ENCODE data around the gene ZCWPW1. TPM values are rescaled to one million over a fixed set of nuclear protein-coding genes. Genes with fewer than 3 reads are reported as not detected.
A peak's percentile ranks its signal among the peaks of the same experiment; 100 is the strongest.

ZCWPW1 gene, protein sequence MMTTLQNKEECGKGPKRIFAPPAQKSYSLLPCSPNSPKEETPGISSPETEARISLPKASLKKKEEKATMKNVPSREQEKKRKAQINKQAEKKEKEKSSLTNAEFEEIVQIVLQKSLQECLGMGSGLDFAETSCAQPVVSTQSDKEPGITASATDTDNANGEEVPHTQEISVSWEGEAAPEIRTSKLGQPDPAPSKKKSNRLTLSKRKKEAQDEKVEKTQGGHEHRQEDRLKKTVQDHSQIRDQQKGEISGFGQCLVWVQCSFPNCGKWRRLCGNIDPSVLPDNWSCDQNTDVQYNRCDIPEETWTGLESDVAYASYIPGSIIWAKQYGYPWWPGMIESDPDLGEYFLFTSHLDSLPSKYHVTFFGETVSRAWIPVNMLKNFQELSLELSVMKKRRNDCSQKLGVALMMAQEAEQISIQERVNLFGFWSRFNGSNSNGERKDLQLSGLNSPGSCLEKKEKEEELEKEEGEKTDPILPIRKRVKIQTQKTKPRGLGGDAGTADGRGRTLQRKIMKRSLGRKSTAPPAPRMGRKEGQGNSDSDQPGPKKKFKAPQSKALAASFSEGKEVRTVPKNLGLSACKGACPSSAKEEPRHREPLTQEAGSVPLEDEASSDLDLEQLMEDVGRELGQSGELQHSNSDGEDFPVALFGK
- total RNA-seq (1 to 10 TPM; 5.1 TPM), total RNA-seq (10.8 to 11.1 reads per million in 2 donors)

- H3K4me1 Mint-ChIP-seq, result peaks cover 33% of the 10 kb centered on the region
- DNase-seq (peak; percentile 90 to 96 (median 94)), ATAC-seq (peak; percentile 64)
- no peaks in the 10 kb centered on the region for H3K27me3 Mint-ChIP-seq
- H3K36me3 Mint-ChIP-seq (ENCODE audit: low read depth), result no peaks in the 10 kb centered on the region
- H3K27ac Mint-ChIP-seq, result peak within 1 kb of the TSS; percentile 98
- peak within 1 kb of the TSS; percentile 91 for H3K4me3 Mint-ChIP-seq
- H3K9me3 ChIP-seq (ENCODE audit: control insufficient read depth, low read length, poor library complexity, severe bottlenecking), result no peaks in the 10 kb centered on the region
Observed at GRCh38 chr7:100428199-100428966, at the start of gene ZCWPW1. Gene ZCWPW1, minus strand, starts transcription at chr7:100428703. Its CDS starts 8,054 bp downstream, at chr7:100420649.

DNA sequence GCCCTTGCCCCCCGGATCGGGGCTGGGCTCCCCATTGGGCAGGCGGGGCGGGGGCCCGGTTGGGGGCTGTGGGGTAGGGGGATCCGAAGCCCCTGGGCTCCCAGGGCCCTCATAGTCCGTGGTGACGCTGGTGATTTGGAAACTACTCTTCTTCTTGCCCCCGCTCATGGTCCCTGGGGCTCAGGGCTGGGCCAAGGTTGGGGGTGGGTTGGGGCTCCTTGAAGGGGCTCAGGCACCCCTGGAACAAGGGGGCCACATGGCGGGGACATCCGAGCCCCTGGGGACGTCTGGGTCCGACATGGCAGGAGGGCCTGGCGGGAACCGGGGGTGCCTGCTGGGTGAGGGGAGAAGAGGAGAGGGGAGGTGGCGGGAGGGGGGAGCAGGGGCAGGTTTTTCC is 49.4 kb upstream of the ZCWPW1 start:
- peak overlapping the region; percentile 97 for H3K4me3 Mint-ChIP-seq
- ATAC-seq (no peak), DNase-seq (no peak)
- no peaks in the 10 kb centered on the region for H3K27me3 Mint-ChIP-seq
- no peaks in the 10 kb centered on the region for H3K9me3 ChIP-seq (ENCODE audit: control insufficient read depth, low read length, poor library complexity, severe bottlenecking)
- H3K36me3 Mint-ChIP-seq (ENCODE audit: low read depth), result peaks cover 10% of the 10 kb centered on the region
- peak overlapping the region; percentile 89 for H3K27ac Mint-ChIP-seq
- H3K4me1 Mint-ChIP-seq, result peaks cover 39% of the 10 kb centered on the region

- ATAC-seq (no peak), DNase-seq (peak in 1 of 3 donors; percentile 26)
- H3K27me3 Mint-ChIP-seq, result no peaks in the 10 kb centered on the region
- peak overlapping the region; percentile 97 for H3K4me3 Mint-ChIP-seq
- peaks cover 37% of the 10 kb centered on the region for H3K4me1 Mint-ChIP-seq
- peak overlapping the region; percentile 89 for H3K27ac Mint-ChIP-seq
- H3K9me3 ChIP-seq (ENCODE audit: control insufficient read depth, low read length, poor library complexity, severe bottlenecking), result no peaks in the 10 kb centered on the region
- H3K36me3 Mint-ChIP-seq (ENCODE audit: low read depth), result peaks cover 10% of the 10 kb centered on the region
Observed at GRCh38 chr7:100476903-100477870, 48.7 kb upstream of the ZCWPW1 start.

- Mint-ChIP-seq H3K27me3 (no peaks in the 10 kb centered on the region), H3K36me3 (ENCODE audit: low read depth) (peaks cover 10% of the 10 kb centered on the region), H3K27ac (peak overlapping the region; percentile 89), H3K4me3 (peak overlapping the region; percentile 97), H3K4me1 (peaks cover 38% of the 10 kb centered on the region)
- ATAC-seq (no peak), DNase-seq (no peak)
- H3K9me3 ChIP-seq (ENCODE audit: control insufficient read depth, low read length, poor library complexity, severe bottlenecking), result no peaks in the 10 kb centered on the region
Observed at GRCh38 chr7:100476101-100476780, 47.7 kb upstream of the ZCWPW1 start.

GRCh38 chr7:100475549-100475948 is 47.0 kb upstream of the ZCWPW1 start:
- peak overlapping the region; percentile 97 for H3K4me3 Mint-ChIP-seq
- peaks cover 10% of the 10 kb centered on the region for H3K36me3 Mint-ChIP-seq (ENCODE audit: low read depth)
- peaks cover 40% of the 10 kb centered on the region for H3K4me1 Mint-ChIP-seq
- no peak for ATAC-seq
- no peaks in the 10 kb centered on the region for H3K9me3 ChIP-seq (ENCODE audit: control insufficient read depth, low read length, poor library complexity, severe bottlenecking)
- no peak for DNase-seq
- peak overlapping the region; percentile 89 for H3K27ac Mint-ChIP-seq
- H3K27me3 Mint-ChIP-seq, result no peaks in the 10 kb centered on the region

DNA sequence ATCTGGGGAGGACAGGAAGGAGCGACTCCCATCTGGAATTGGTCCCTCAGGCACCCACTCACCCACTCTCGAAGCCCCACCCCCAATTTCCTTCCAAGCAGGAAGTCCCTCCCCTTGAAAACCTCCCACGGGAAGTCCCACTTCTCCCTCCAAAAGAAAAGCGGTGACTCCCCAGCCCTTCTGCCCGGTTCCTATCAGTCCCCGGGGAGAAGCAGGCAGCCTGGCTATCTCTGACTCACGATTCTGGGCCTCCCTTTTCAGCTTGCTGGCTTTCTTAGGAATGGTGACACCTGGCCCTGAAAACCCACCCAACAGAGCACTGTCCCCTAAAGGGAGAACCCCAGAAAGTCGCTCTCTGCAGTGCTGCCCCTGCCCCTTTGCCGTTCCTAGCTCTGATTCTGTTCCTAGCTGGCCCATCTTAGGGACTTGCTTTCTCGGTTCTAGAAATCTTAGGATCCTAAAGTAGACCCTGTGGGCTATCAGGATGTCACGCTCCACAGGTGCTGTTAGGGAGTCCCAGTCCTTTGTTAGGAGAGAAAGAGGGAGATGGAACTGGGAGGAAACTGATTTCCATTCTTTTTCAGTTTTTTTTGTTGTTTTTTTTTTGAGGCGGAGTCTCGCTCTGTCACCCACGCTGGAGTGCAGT is 44.5 kb upstream of the ZCWPW1 start:
- Mint-ChIP-seq H3K36me3 (ENCODE audit: low read depth) (peaks cover 6% of the 10 kb centered on the region), H3K4me1 (peaks cover 38% of the 10 kb centered on the region), H3K27ac (peak overlapping the region; percentile 74), H3K27me3 (no peaks in the 10 kb centered on the region), H3K4me3 (peak overlapping the region; percentile 7)
- DNase-seq (peak in 1 of 3 donors; percentile 26), ATAC-seq (no peak)
- H3K9me3 ChIP-seq (ENCODE audit: control insufficient read depth, low read length, poor library complexity, severe bottlenecking), result no peaks in the 10 kb centered on the region

DNA sequence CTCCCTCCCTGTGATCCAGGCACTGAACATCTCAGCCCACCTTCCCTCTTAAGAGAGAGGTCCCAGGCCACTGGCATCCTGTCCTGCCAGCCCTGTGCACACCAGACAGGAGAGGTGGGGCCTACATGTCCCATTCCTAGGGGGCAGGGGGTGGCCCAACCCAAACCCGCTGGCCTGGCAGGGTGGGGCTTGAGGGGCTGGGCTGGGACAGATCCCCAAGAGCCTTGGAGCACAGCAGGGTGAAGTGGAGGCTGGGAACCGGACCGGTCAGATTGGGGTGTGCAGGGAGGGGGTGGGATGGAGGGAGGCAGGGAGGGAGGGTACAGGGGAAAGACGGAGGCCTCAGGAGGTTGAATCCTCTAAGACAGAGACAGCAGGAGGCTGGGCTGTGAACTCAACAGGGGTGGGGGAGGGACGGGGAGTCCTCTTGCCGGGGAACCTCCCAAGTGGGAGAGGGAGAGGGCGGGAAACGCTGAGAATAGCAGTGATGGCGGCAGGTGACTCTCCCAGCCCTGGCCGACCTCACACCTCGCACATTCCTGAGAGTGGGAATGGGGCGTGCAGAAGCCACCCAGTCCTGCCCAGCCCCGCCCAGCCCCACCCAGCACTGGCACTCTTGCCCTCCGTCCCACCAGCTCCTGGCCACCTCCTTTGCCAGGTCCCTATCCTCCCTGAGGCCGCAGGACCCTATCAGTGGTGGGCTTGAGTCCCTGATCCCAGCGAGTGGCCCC is 43.8 kb upstream of the ZCWPW1 start:
- Mint-ChIP-seq H3K27ac (peak overlapping the region; percentile 74), H3K4me1 (peaks cover 37% of the 10 kb centered on the region), H3K27me3 (no peaks in the 10 kb centered on the region), H3K4me3 (no peak overlapping the region), H3K36me3 (ENCODE audit: low read depth) (peaks cover 6% of the 10 kb centered on the region)
- no peaks in the 10 kb centered on the region for H3K9me3 ChIP-seq (ENCODE audit: control insufficient read depth, low read length, poor library complexity, severe bottlenecking)
- DNase-seq (no peak), ATAC-seq (no peak)

GRCh38 chr7:100471021-100471420 is 42.5 kb upstream of the ZCWPW1 start:
- Mint-ChIP-seq H3K36me3 (ENCODE audit: low read depth) (peaks cover 4% of the 10 kb centered on the region), H3K4me1 (peaks cover 30% of the 10 kb centered on the region), H3K27ac (peak overlapping the region; percentile 65), H3K27me3 (no peaks in the 10 kb centered on the region), H3K4me3 (no peak overlapping the region)
- no peak for ATAC-seq
- DNase-seq, result no peak
- no peaks in the 10 kb centered on the region for H3K9me3 ChIP-seq (ENCODE audit: control insufficient read depth, low read length, poor library complexity, severe bottlenecking)

DNA sequence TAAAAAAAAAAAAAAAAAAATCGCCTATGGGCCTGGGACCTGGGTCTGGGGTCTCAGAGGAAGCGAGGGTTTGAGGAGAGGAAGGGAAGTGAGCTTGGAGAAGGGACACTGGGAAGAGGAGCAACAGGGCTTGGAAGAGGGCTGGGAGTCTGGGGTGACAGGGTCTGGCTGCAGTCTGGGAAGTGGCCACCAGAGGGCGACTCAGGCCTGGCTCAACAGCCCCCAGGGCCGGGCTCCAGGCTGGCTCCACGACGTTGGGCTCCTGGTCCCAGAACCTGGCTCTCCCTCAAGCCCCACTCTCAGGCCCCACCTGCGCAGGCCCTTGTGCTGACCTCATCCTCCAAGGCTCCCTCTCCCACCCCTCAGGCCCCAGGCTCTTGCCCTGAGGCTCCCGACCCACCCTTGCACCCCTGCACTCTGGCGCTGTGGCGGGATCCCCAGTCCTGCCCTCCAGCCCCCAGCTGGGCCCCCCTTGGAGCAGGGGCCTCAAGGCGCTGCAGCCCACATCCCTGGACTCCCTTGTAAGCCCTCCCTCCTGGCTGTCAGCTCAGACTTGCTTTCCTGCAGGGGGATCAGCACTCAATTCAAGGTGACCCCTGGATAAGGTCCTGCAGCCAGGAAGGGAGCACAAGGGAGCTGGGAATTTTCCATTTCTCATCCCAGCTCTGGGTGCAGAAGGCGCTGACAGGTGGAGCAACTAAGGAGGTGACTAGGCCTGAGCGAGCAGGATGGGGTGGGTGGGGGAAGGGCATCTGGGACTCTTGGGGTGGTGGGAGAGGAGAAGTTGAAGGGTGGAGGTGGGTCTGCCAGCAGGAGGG is 40.9 kb upstream of the ZCWPW1 start:
- Mint-ChIP-seq H3K4me3 (peak overlapping the region; percentile 47), H3K27me3 (no peaks in the 10 kb centered on the region), H3K4me1 (peaks cover 21% of the 10 kb centered on the region), H3K27ac (no peak overlapping the region), H3K36me3 (ENCODE audit: low read depth) (peaks cover 2% of the 10 kb centered on the region)
- H3K9me3 ChIP-seq (ENCODE audit: control insufficient read depth, low read length, poor library complexity, severe bottlenecking), result no peaks in the 10 kb centered on the region
- ATAC-seq, result peak; percentile 89
- peak; percentile 71 to 87 (median 80) for DNase-seq

DNA sequence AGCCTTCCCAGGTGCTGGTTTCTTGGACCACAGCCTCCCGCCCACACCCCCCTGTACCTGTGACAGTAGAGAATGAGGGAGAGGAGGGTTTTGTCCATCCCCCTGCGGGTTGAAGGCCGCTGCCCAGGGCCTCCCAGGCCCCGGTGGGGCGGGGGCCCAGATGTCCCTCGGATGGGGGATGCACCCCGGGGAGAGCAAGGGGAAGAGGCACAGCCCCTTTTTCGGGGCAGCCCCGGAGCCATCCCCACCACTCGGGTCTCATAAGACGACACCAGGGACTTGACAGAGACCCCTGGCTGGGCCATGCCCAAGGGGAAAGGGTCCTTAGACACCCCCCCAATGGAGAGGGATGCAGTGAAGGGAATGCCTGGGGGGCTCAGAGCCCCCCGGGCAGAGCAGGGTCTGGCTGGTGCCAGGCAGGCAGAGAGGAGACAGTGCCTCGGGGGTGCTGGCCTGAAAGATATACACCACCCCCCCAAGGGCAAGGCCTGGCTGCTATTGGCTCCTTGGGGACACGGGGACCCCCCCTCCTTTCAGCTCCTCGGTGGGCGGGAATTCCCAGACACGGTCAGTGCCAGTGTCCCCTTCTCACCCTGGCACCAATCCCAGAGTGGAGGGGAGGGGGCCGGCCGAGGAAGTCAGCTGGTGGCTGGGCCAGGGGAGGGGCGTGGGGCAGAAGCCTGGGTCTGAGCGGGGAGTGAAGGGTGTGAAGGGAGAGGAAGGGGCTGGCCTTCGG is 39.3 kb upstream of the ZCWPW1 start:
- Mint-ChIP-seq H3K27me3 (no peaks in the 10 kb centered on the region), H3K36me3 (ENCODE audit: low read depth) (no peaks in the 10 kb centered on the region), H3K4me3 (no peak overlapping the region), H3K4me1 (peaks cover 11% of the 10 kb centered on the region), H3K27ac (peak overlapping the region; percentile 27)
- H3K9me3 ChIP-seq (ENCODE audit: control insufficient read depth, low read length, poor library complexity, severe bottlenecking), result no peaks in the 10 kb centered on the region
- ATAC-seq, result no peak
- no peak for DNase-seq
